Kidney epithelial cell (primary cell): ENCODE data around the gene XPO6. TPM values are rescaled to one million over a fixed set of nuclear protein-coding genes. Genes with fewer than 3 reads are reported as not detected.

ENCODE experiments used
- DNase-seq: peaks from one replicate; pipeline ENCODE4 v3.0.0-alpha.2; 2010; ENCODE audit warnings: low read depth
- H3K27me3 ChIP-seq: 2 replicates; pipeline ENCODE4 v1.6.0; 2011; ENCODE audit warnings: low read length; ENCODE audit not compliant: control insufficient read depth, insufficient read depth
- H3K36me3 ChIP-seq: 2 replicates; pipeline ENCODE4 v1.5.1; 2011; ENCODE audit warnings: low read length; ENCODE audit not compliant: control insufficient read depth, insufficient read depth
- H3K4me3 ChIP-seq: 2 replicates; pipeline ENCODE4 v1.5.1; 2011; ENCODE audit warnings: low read depth, mild to moderate bottlenecking, control low read depth, low read length
- CTCF ChIP-seq: IDR thresholded peaks from 2 replicates; pipeline ENCODE4 v1.5.1; 2011; ENCODE audit warnings: mild to moderate bottlenecking, moderate library complexity, low read length, control low read depth, inconsistent platforms; ENCODE audit not compliant: insufficient read depth, poor library complexity, severe bottlenecking
- total RNA-seq: library from RNA; depleted of rRNA; stranded (reverse); fragments of >200 nt; gene quantifications from 2 replicates; pipeline ENCODE4 v1.2.3, GENCODE V29; 2015

Gene XPO6
- total RNA-seq, 1 donor from 2014 or later = 61.9 TPM

- Histone ChIP-seq H3K36me3 (no peaks in the 10 kb centered on the region), H3K4me3 (no peak overlapping the region), H3K27me3 (no peaks in the 10 kb centered on the region)
- no peak for DNase-seq
- TF ChIP-seq CTCF = no peak
Measured at GRCh38 chr16:28213396-28213795, 1.6 kb upstream of the XPO6 start.

- Histone ChIP-seq H3K27me3 (no peaks in the 10 kb centered on the region), H3K4me3 (peak overlapping the region; percentile 51), H3K36me3 (no peaks in the 10 kb centered on the region)
- TF ChIP-seq CTCF = no peak
- DNase-seq = no peak
Measured at GRCh38 chr16:28212532-28212873, 738 bp upstream of the XPO6 start.

- no peak for DNase-seq
- TF ChIP-seq CTCF = no peak
- H3K36me3 ChIP-seq = no peaks in the 10 kb centered on the region
- peak overlapping the region; percentile 76 for H3K4me3 ChIP-seq
- H3K27me3 ChIP-seq = no peaks in the 10 kb centered on the region
Measured at GRCh38 chr16:28210979-28211588, 681 bp downstream of the XPO6 start.

GRCh38 chr16:28210264-28210663 lies 1.5 kb downstream of the XPO6 start:
- no peak for TF ChIP-seq CTCF
- Histone ChIP-seq H3K27me3 (no peaks in the 10 kb centered on the region), H3K4me3 (peak overlapping the region; percentile 76), H3K36me3 (no peaks in the 10 kb centered on the region)
- DNase-seq = no peak

GRCh38 chr16:28208824-28209223 lies 2.9 kb downstream of the XPO6 start:
- Histone ChIP-seq H3K27me3 (no peaks in the 10 kb centered on the region), H3K4me3 (no peak overlapping the region), H3K36me3 (peaks cover 2% of the 10 kb centered on the region)
- DNase-seq = no peak
- TF ChIP-seq CTCF = no peak

GRCh38 chr16:28208131-28208530 lies 3.6 kb downstream of the XPO6 start:
- H3K36me3 ChIP-seq = peaks cover 2% of the 10 kb centered on the region
- no peaks in the 10 kb centered on the region for H3K27me3 ChIP-seq
- no peak for TF ChIP-seq CTCF
- H3K4me3 ChIP-seq = no peak overlapping the region
- DNase-seq = no peak
